Bronchial smooth muscle cell (primary cell): ENCODE data around the gene CPNE9. TPM values are rescaled to one million over a fixed set of nuclear protein-coding genes. Genes with fewer than 3 reads are reported as not detected.

Experiments used
- total RNA-seq: library from RNA; depleted of rRNA; stranded (reverse); fragments of >200 nt; gene quantifications from 2 replicates; pipeline ENCODE4 v1.2.1, GENCODE V29; 2014

CPNE9 gene, protein sequence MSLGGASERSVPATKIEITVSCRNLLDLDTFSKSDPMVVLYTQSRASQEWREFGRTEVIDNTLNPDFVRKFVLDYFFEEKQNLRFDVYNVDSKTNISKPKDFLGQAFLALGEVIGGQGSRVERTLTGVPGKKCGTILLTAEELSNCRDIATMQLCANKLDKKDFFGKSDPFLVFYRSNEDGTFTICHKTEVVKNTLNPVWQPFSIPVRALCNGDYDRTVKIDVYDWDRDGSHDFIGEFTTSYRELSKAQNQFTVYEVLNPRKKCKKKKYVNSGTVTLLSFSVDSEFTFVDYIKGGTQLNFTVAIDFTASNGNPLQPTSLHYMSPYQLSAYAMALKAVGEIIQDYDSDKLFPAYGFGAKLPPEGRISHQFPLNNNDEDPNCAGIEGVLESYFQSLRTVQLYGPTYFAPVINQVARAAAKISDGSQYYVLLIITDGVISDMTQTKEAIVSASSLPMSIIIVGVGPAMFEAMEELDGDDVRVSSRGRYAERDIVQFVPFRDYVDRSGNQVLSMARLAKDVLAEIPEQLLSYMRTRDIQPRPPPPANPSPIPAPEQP
- under 0.01 TPM in 1 of 2 replicates, not detected in the other for total RNA-seq

GRCh38 chr3:9703736-9704346, at the start of gene CPNE9:
Gene CPNE9, plus strand, starts transcription at chr3:9703833. Its CDS starts 164 bp downstream, at chr3:9703997.

GRCh38 chr3:9731206-9732079, 27.8 kb downstream of the CPNE9 start, which contains the start of gene BRPF1:
Gene BRPF1, plus strand, starts transcription at chr3:9731735. Its CDS starts 2,406 bp downstream, at chr3:9734141.

GRCh38 chr3:9749645-9750555, 46.3 kb downstream of the CPNE9 start, which contains the start of gene OGG1:
Gene OGG1, plus strand, starts transcription at chr3:9749952. Its CDS starts 335 bp downstream, at chr3:9750287.

DNA sequence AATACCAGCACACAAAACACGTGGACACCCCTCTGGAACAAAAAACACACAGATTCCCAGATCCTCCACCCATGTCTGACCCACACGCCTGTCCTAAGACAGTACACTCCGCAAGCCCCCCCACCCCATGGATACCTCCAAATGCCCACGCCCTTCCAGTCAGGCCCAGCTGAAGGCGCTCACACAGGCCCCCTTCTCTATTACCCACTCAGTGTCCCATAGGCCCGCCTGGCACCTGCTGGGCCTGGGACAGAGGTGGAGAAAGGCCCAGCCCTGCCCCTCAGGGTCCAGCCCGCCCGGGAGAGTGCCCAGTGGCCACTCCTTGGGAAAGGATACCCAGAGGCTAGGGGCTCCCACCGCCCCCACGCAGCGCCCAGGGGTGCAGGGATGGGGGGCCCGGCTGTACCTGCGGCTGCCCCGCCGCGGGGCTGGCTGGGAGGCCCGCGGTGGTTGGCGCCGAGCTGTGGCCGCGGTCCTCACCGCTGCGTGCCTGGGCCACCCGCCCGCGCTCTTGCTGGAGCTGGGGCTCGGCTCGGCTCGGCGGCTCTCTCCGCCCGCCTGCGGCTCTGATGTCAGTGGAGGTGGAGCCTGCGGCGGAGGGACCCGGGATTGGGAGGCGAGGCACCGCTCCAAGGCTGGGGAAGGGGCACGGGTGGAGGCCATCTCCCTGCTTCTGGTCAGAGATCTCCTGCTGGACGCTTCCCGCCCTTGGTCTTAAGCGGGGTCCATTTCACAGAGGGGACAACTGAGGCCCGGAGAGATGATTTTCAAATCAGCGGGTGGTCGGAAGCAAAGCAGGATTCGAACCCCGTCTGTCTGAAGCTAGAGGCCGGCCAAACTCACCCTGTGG, 66.0 kb downstream of the CPNE9 start, which contains the start of gene CAMK1:
Gene CAMK1, minus strand, starts transcription at position 522 of the 850 bp plus-strand sequence. CDS start 2,198 bp downstream, outside the sequence.

Other genes with a start within 250 kb of the CPNE9 start
- gene LHFPL4, start 150.0 kb upstream of the CPNE9 start, total RNA-seq = under 0.01 TPM in 2 replicates
- 30.1 and 39.3 TPM in 2 replicates for gene MTMR14, start 54.3 kb upstream of the CPNE9 start, total RNA-seq
- gene BRPF1, start 27.9 kb downstream of the CPNE9 start, total RNA-seq = 10.1 and 14.3 TPM in 2 replicates
- 23.5 and 24.7 TPM in 2 replicates for gene OGG1, start 46.1 kb downstream of the CPNE9 start, total RNA-seq
- 38.5 and 52.0 TPM in 2 replicates for gene CAMK1, start 66.1 kb downstream of the CPNE9 start, total RNA-seq
- 39.2 and 62.9 TPM in 2 replicates for gene TADA3, start 88.6 kb downstream of the CPNE9 start, total RNA-seq
- 168 and 191 TPM in 2 replicates for gene ARPC4, start 89.2 kb downstream of the CPNE9 start, total RNA-seq
- 20.3 and 43.4 TPM in 2 replicates for gene TTLL3, start 106.4 kb downstream of the CPNE9 start, total RNA-seq
- gene RPUSD3, start 140.2 kb downstream of the CPNE9 start, total RNA-seq = 19.5 and 19.7 TPM in 2 replicates
- not detected in 2 replicates for gene CIDEC, start 176.4 kb downstream of the CPNE9 start, total RNA-seq
- gene JAGN1, start 186.8 kb downstream of the CPNE9 start, total RNA-seq = 26.3 and 43.4 TPM in 2 replicates
- 0.52 and 0.63 TPM in 2 replicates for gene IL17RE, start 199.0 kb downstream of the CPNE9 start, total RNA-seq
- 25.4 and 37.8 TPM in 2 replicates for gene IL17RC, start 213.3 kb downstream of the CPNE9 start, total RNA-seq
- gene CRELD1, start 230.0 kb downstream of the CPNE9 start, total RNA-seq = 20.0 and 45.3 TPM in 2 replicates
- gene PRRT3, start 248.6 kb downstream of the CPNE9 start, total RNA-seq = 1.9 and 3.0 TPM in 2 replicates